Inferior parietal cortex (tissue), 1 donor: ENCODE data around the gene ARL5A.

Source experiments
- DNase-seq: peaks from one replicate; pipeline ENCODE4 v3.0.0-alpha.2; 2016; ENCODE audit errors: extremely low spot score

Gene ARL5A

GRCh38 chr2:151767536-151767935 is 60.7 kb downstream of the ARL5A start:
- DNase-seq = no peak

GRCh38 chr2:151766437-151767153 is 61.6 kb downstream of the ARL5A start:
- no peak for DNase-seq

- DNase-seq = no peak
These were observed 62.3 kb downstream of the ARL5A start for GRCh38 chr2:151765760-151766410.

- DNase-seq = no peak
These were observed 65.5 kb downstream of the ARL5A start for GRCh38 chr2:151762694-151763093.

- DNase-seq = no peak
These were observed 66.5 kb downstream of the ARL5A start for GRCh38 chr2:151761687-151762086.

- DNase-seq = no peak
These were observed 67.0 kb downstream of the ARL5A start for GRCh38 chr2:151761193-151761592.

- no peak for DNase-seq
These were observed 68.0 kb downstream of the ARL5A start for GRCh38 chr2:151760139-151760650.

- no peak for DNase-seq
These were observed 69.5 kb downstream of the ARL5A start for GRCh38 chr2:151758744-151759143.

GRCh38 chr2:151757861-151758260 is 70.4 kb downstream of the ARL5A start:
- no peak for DNase-seq

- DNase-seq = no peak
These were observed 71.4 kb downstream of the ARL5A start for GRCh38 chr2:151756820-151757219.

- no peak for DNase-seq
These were observed 73.8 kb downstream of the ARL5A start for GRCh38 chr2:151754253-151754897.

GRCh38 chr2:151753540-151753939 is 74.7 kb downstream of the ARL5A start:
- DNase-seq = no peak
